Activated CD4-positive, alpha-beta T cell treated with anti-CD3 and anti-CD28 coated beads, Interleukin-2, Interleukin-4, amounts not matched to agents 100 ng/mL and 50 ng/mL, durations not matched to agents 16 hours and 8 hours (primary cell): ENCODE results near the gene NELL1.
"Not testable (repeated sequence)": the region's sequence is repeated elsewhere in the genome, so short reads cannot be mapped to it uniquely, and the experiment has no call there.

ENCODE experiments used
- DNase-seq: peaks from one replicate; pipeline ENCODE4 v3.0.0-alpha.2; 2020; ENCODE audit warnings: low spot score

Gene NELL1

GRCh38 chr11:20770414-20770946 is 101.1 kb downstream of the NELL1 start:
- no peak for DNase-seq

- DNase-seq: no peak
Measured at GRCh38 chr11:20771026-20771425, 101.6 kb downstream of the NELL1 start.

- no peak for DNase-seq
Measured at GRCh38 chr11:20771681-20772080, 102.3 kb downstream of the NELL1 start.

- DNase-seq: no peak
Measured at GRCh38 chr11:20775331-20775730, 105.9 kb downstream of the NELL1 start.

GRCh38 chr11:20782775-20783174 is 113.4 kb downstream of the NELL1 start:
- DNase-seq: no peak

GRCh38 chr11:20783220-20783619 is 113.8 kb downstream of the NELL1 start:
- no peak for DNase-seq

GRCh38 chr11:20790622-20791021 is 121.2 kb downstream of the NELL1 start:
- DNase-seq: no peak

GRCh38 chr11:20795005-20795404 is 125.6 kb downstream of the NELL1 start:
- DNase-seq: no peak

- DNase-seq: no peak
Measured at GRCh38 chr11:20808328-20808727, 138.9 kb downstream of the NELL1 start.

- DNase-seq: no peak
Measured at GRCh38 chr11:20821046-20821445, 151.7 kb downstream of the NELL1 start.

GRCh38 chr11:20821470-20821869 is 152.1 kb downstream of the NELL1 start:
- DNase-seq: no peak

- DNase-seq: no peak
Measured at GRCh38 chr11:20824773-20825172, 155.4 kb downstream of the NELL1 start.

GRCh38 chr11:20835561-20835960 is 166.2 kb downstream of the NELL1 start:
- no peak for DNase-seq

- no peak for DNase-seq
Measured at GRCh38 chr11:20839231-20839630, 169.8 kb downstream of the NELL1 start.

GRCh38 chr11:20840341-20840740 is 171.0 kb downstream of the NELL1 start:
- DNase-seq: no peak

GRCh38 chr11:20844216-20844615 is 174.8 kb downstream of the NELL1 start:
- DNase-seq: no peak

- DNase-seq: no peak
Measured at GRCh38 chr11:20844630-20845029, 175.2 kb downstream of the NELL1 start.

GRCh38 chr11:20854215-20854955 is 185.0 kb downstream of the NELL1 start:
- DNase-seq: no peak

GRCh38 chr11:20861322-20861721 is 191.9 kb downstream of the NELL1 start:
- DNase-seq: no peak

- DNase-seq: not testable (repeated sequence)
Measured at GRCh38 chr11:20862263-20862662, 192.9 kb downstream of the NELL1 start.

GRCh38 chr11:20864628-20865027 is 195.2 kb downstream of the NELL1 start:
- no peak for DNase-seq

- no peak for DNase-seq
Measured at GRCh38 chr11:20865161-20865560, 195.8 kb downstream of the NELL1 start.

- DNase-seq: no peak
Measured at GRCh38 chr11:20869123-20869522, 199.7 kb downstream of the NELL1 start.

- DNase-seq: peak; percentile 11
Measured at GRCh38 chr11:20873054-20873453, 203.7 kb downstream of the NELL1 start.
